Right lobe of liver (tissue), 6 donors: Measurements from ENCODE around the gene COPG2. TPM values are rescaled to one million over a fixed set of nuclear protein-coding genes. Genes with fewer than 3 reads are reported as not detected.
"Not testable (repeated sequence)": the region's sequence is repeated elsewhere in the genome, so short reads cannot be mapped to it uniquely, and the experiment has no call there.

Experiments used
- ATAC-seq, 4 donors: fragments of 200-7000 bp; cut with Tn5 transposase; one replicate each; pipeline ENCODE4 v1.9.1; 2020; ENCODE audit warnings: mild to moderate bottlenecking in 4 of 4, moderate library complexity in 4 of 4
- DNase-seq, 3 donors: peaks; one replicate each; pipeline ENCODE4 v3.0.0-alpha.2; 2020
- H3K27ac ChIP-seq, 3 donors: fragments of 200-600 bp; one replicate each; pipeline ENCODE4 v1.8.0; 2022
- H3K27me3 ChIP-seq, 2 donors: fragments of 200-600 bp; one replicate each; pipeline ENCODE4 v1.8.0; 2022
- H3K36me3 ChIP-seq, 4 donors: fragments of 200-600 bp; sonication (generic) in 1 of 4; one replicate each; pipeline versions ENCODE4 v1.5.1 to v1.8.0; 2017 to 2022; ENCODE audit warnings: control low read depth in 1 of 4
- H3K4me1 ChIP-seq, 4 donors: fragments of 200-600 bp; sonication (generic) in 1 of 4; one replicate each; pipeline versions ENCODE4 v1.5.1 to v1.8.0; 2017 to 2022; ENCODE audit warnings: control low read depth in 1 of 4
- H3K4me3 ChIP-seq, 3 donors: fragments of 200-600 bp; one replicate each; pipeline ENCODE4 v1.8.0; 2022
- H3K9me3 ChIP-seq, 4 donors: fragments of 200-600 bp; sonication (generic) in 1 of 4; one replicate each; pipeline versions ENCODE4 v1.5.1 to v1.8.0; 2017 to 2022; ENCODE audit warnings: control low read depth in 1 of 4
- CTCF ChIP-seq, 4 donors: fragments of 200-600 bp in 3 of 4; fragments of 450-650 bp in 1 of 4; IDR thresholded peaks; one replicate each; pipeline versions ENCODE4 v1.5.1 to v1.8.0; 2016 to 2022; ENCODE audit warnings: antibody characterized with exemption in 4 of 4, mild to moderate bottlenecking in 2 of 4
- POLR2A ChIP-seq: fragments of 450-650 bp; IDR thresholded peaks from one replicate; pipeline ENCODE4 v1.6.1; 2017; ENCODE audit warnings: antibody characterized with exemption, mild to moderate bottlenecking
- WGBS: methylation state at CpG from one replicate; pipeline ENCODE4 v1.1.6; 2018; ENCODE audit warnings: low coverage, low lambda C conversion rate; ENCODE audit not compliant: insufficient coverage; ENCODE audit errors: missing lambda C conversion rate; 5-methylcytosine and 5-hydroxymethylcytosine counted together
- intact Hi-C, 2 donors: fragments of 100-400 bp; cut with DNase I; formaldehyde crosslinking; loops; one replicate each; pipeline versions ENCODE4 v1.11.2 to v1.14.1; 2022
- total RNA-seq, 6 experiments: library from RNA; depleted of rRNA in 2 of 6; stranded (reverse); fragments of >200 nt in 2 of 6; fragmentation: NEBNext Ultra II Directional in 3 of 6; extraction: Animal tissue kit (Norgen Biotek cat#: 25700) in 3 of 6; gene quantifications; one replicate each; pipeline versions ENCODE4 v1.1.0 to v1.2.4, GENCODE V29; 2016 to 2023
- donor health status: DM: no; HTN: yes; CAD: no.
- donor health status: DM: no; HTN: no; CAD: no.
- donor health status: DM: no; HTN: no; CAD: no.
- donor health status: DM: no; HTN: yes; CAD: no.
- donor health status: DM: no; HTN: yes; CAD: no.

Gene COPG2
- total RNA-seq, 6 experiments from 2014 or later, result 6.5 to 8.9 (median 8.4) TPM

GRCh38 chr7:130593033-130593432 lies 75.5 kb downstream of the COPG2 start:
- no peak for TF ChIP-seq POLR2A
- TF ChIP-seq CTCF (IDR thresholded peaks at IDR 0.05), result no peak
- Histone ChIP-seq H3K36me3 (no peaks in the 10 kb centered on the region), H3K27ac (no peak overlapping the region), H3K27me3 (no peaks in the 10 kb centered on the region), H3K9me3 (no peaks in the 10 kb centered on the region), H3K4me3 (no peak overlapping the region), H3K4me1 (no peaks in the 10 kb centered on the region)
- intact Hi-C loops, result no loop called here
- DNase-seq, result no peak
- 100% methylated on average over 1 of the region's 1 CpG for WGBS
- ATAC-seq, result no peak

- H3K4me1 ChIP-seq, H3K36me3 ChIP-seq, H3K27ac ChIP-seq, ATAC-seq, H3K9me3 ChIP-seq, intact Hi-C loops, H3K4me3 ChIP-seq, H3K27me3 ChIP-seq: not testable (repeated sequence)
- DNase-seq, result peak in 1 of 3 donors; percentile 44
- WGBS, result 98% methylated on average over 6 of the region's 30 CpGs
These were observed 77.1 kb downstream of the COPG2 start for GRCh38 chr7:130591464-130591863.

- H3K4me3 ChIP-seq, H3K9me3 ChIP-seq, H3K4me1 ChIP-seq, H3K27me3 ChIP-seq, H3K36me3 ChIP-seq, ATAC-seq, DNase-seq, H3K27ac ChIP-seq, intact Hi-C loops: not testable (repeated sequence)
- 94% methylated on average over 2 of the region's 2 CpGs for WGBS
These were observed 82.6 kb downstream of the COPG2 start for GRCh38 chr7:130585932-130586331.

GRCh38 chr7:130575110-130575509 lies 93.4 kb downstream of the COPG2 start:
- H3K36me3 ChIP-seq, H3K4me3 ChIP-seq, ATAC-seq, DNase-seq, H3K4me1 ChIP-seq, H3K9me3 ChIP-seq, intact Hi-C loops, H3K27ac ChIP-seq, H3K27me3 ChIP-seq: not testable (repeated sequence)
- WGBS, result 81% methylated on average over 2 of the region's 3 CpGs

- DNase-seq, intact Hi-C loops, ATAC-seq: not testable (repeated sequence)
These were observed 98.4 kb downstream of the COPG2 start for GRCh38 chr7:130570144-130570543.

GRCh38 chr7:130566898-130567280 lies 101.7 kb downstream of the COPG2 start:
- Histone ChIP-seq H3K4me1 (no peaks in the 10 kb centered on the region), H3K36me3 (no peaks in the 10 kb centered on the region), H3K9me3 (no peaks in the 10 kb centered on the region), H3K27me3 (no peaks in the 10 kb centered on the region), H3K4me3 (no peak overlapping the region), H3K27ac (peak overlapping the region in 2 of 3 donors; percentile 9 to 64)
- TF ChIP-seq POLR2A, result no peak
- no peak for TF ChIP-seq CTCF (IDR thresholded peaks at IDR 0.05)
- ATAC-seq (no peak), DNase-seq (no peak)
- WGBS, result 100% methylated on average over 1 of the region's 2 CpGs
- intact Hi-C loops, result no loop called here

More at GRCh38 chr7:130570144-130570543, 98.4 kb downstream of the COPG2 start:
- not testable (repeated sequence) for H3K9me3 ChIP-seq, H3K4me1 ChIP-seq, H3K27me3 ChIP-seq, H3K27ac ChIP-seq, H3K4me3 ChIP-seq, H3K36me3 ChIP-seq
